ENCODE data around the gene TAL2.
"Not testable (repeated sequence)": the region's sequence is repeated elsewhere in the genome, so short reads cannot be mapped to it uniquely, and the experiment has no call there.

TAL2 gene

GRCh38 chr9:105693435-105694189 is 31.4 kb downstream of the TAL2 start:
- Histone ChIP-seq H3K36me3 (ENCODE audit: insufficient read depth, low read length) (no peaks in the 10 kb centered on the region), H3K4me1 (ENCODE audit: control insufficient read depth, insufficient read depth, low read length, unreplicated experiment) (peaks cover 16% of the 10 kb centered on the region), H3K79me2 (ENCODE audit: control insufficient read depth, insufficient read depth, low read length, unreplicated experiment) (peaks cover 7% of the 10 kb centered on the region), H3K27ac (ENCODE audit: low read depth, low read length) (no peak overlapping the region), H2AFZ (ENCODE audit: low read length, unreplicated experiment) (peak overlapping the region; percentile 73), H3K27me3 (ENCODE audit: insufficient read depth, low read length) (peaks cover 16% of the 10 kb centered on the region), H3K4me3 (ENCODE audit: low read depth, low read length) (peak overlapping the region; percentile 87)

GRCh38 chr9:105694190-105694847 is 32.1 kb downstream of the TAL2 start, which contains the start of gene TMEM38B:
Gene TMEM38B (plus strand): TSS chr9:105694541. CDS start chr9:105694661, 120 bp downstream.
- Histone ChIP-seq H2AFZ (ENCODE audit: low read length, unreplicated experiment) (peak within 1 kb of the TSS; percentile 89), H3K4me1 (ENCODE audit: control insufficient read depth, insufficient read depth, low read length, unreplicated experiment) (peaks cover 17% of the 10 kb centered on the region), H3K79me2 (ENCODE audit: control insufficient read depth, insufficient read depth, low read length, unreplicated experiment) (peaks cover 10% of the 10 kb centered on the region), H3K4me3 (ENCODE audit: low read depth, low read length) (peak within 1 kb of the TSS; percentile 87), H3K27ac (ENCODE audit: low read depth, low read length) (peak within 1 kb of the TSS; percentile 30; the same call in 1 of the 2 replicates), H3K36me3 (ENCODE audit: insufficient read depth, low read length) (no peaks in the 10 kb centered on the region), H3K27me3 (ENCODE audit: insufficient read depth, low read length) (peaks cover 16% of the 10 kb centered on the region)

DNA sequence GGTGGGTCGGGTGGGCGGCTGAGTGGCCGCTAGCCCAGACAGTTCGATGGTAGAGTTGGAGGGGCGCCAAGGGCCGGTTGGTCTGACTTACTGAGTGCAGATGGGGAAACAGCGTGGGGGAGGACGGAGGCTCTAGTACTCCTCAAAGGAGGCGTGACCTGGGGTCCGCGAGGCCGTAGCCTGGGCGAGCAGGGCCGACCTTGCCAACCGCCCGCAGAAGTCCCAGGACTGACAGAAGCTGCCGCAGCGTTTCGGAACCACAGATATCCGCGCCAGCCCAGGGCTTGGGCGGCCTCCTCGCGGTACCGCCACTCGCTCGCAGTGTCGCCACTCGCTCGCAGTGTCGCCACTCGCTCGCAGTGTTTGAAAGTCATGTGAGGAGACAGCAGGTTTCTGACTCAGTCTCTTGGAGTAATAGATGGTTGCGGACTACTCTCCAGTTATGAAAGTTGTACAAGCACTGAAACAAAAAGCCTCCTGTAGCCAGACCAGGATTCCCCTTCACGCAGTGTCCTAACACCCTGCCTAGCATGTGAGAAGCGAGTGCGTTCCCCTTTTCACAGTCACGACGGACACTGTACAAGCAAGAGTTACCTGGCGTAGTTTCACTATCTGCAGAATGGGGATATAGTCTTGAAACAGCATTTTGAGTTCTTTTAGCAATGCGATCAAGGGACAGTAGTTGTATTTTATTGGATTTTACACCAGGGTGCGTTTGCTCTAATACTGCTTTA is 32.8 kb downstream of the TAL2 start:
- peak overlapping the region; percentile 30; the same call in 1 of the 2 replicates for H3K27ac ChIP-seq (ENCODE audit: low read depth, low read length)
- H3K27me3 ChIP-seq (ENCODE audit: insufficient read depth, low read length) = peaks cover 12% of the 10 kb centered on the region
- peak overlapping the region; percentile 89 for H2AFZ ChIP-seq (ENCODE audit: low read length, unreplicated experiment)

DNA sequence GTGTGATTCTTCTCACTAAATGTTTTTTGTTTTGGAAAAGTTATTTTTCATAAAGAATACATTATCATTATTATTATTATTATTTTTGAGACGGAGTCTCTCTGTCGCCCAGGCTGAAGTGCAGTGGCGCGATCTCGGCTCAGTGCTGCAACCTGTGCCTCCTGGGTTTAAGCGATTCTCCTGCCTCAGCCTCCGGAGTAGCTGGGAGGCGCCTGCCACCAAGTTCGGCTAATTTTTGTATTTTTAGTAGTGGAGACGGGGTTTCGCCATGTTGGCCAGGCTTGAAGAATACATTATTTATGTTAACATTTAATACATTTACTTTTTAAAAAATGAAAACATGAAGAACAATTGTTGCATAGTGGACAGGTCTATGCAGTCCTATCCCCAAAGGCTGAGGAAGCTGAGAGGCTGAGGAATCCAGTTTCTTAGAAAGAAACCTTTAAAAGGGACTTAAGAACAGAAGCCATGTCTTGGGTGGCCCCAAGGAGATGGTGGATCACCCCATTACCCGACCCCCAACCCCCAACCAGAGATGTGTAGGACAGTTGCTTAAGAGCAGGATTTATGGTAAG is 34.0 kb downstream of the TAL2 start:
- Histone ChIP-seq H3K79me2 (ENCODE audit: control insufficient read depth, insufficient read depth, low read length, unreplicated experiment) (peaks cover 23% of the 10 kb centered on the region), H3K36me3 (ENCODE audit: insufficient read depth, low read length) (no peaks in the 10 kb centered on the region), H3K27me3 (ENCODE audit: insufficient read depth, low read length) (peaks cover 9% of the 10 kb centered on the region), H3K4me3 (ENCODE audit: low read depth, low read length) (no peak overlapping the region), H3K27ac (ENCODE audit: low read depth, low read length) (no peak overlapping the region), H3K4me1 (ENCODE audit: control insufficient read depth, insufficient read depth, low read length, unreplicated experiment) (peaks cover 20% of the 10 kb centered on the region), H2AFZ (ENCODE audit: low read length, unreplicated experiment) (no peak overlapping the region)

More for the DNA sequence above, 32.8 kb downstream of the TAL2 start:
- Histone ChIP-seq H3K4me3 (ENCODE audit: low read depth, low read length) (peak overlapping the region; percentile 87), H3K4me1 (ENCODE audit: control insufficient read depth, insufficient read depth, low read length, unreplicated experiment) (peaks cover 20% of the 10 kb centered on the region), H3K79me2 (ENCODE audit: control insufficient read depth, insufficient read depth, low read length, unreplicated experiment) (peaks cover 17% of the 10 kb centered on the region), H3K36me3 (ENCODE audit: insufficient read depth, low read length) (no peaks in the 10 kb centered on the region)

GRCh38 chr9:105697871-105698270 is 35.6 kb downstream of the TAL2 start:
- Histone ChIP-seq H3K27ac (ENCODE audit: low read depth, low read length) (no peak overlapping the region), H3K36me3 (ENCODE audit: insufficient read depth, low read length) (no peaks in the 10 kb centered on the region), H3K27me3 (ENCODE audit: insufficient read depth, low read length) (peaks cover 9% of the 10 kb centered on the region), H2AFZ (ENCODE audit: low read length, unreplicated experiment) (no peak overlapping the region), H3K4me3 (ENCODE audit: low read depth, low read length) (peak overlapping the region; percentile 2; the same call in 1 of the 2 replicates), H3K4me1 (ENCODE audit: control insufficient read depth, insufficient read depth, low read length, unreplicated experiment) (peaks cover 20% of the 10 kb centered on the region), H3K79me2 (ENCODE audit: control insufficient read depth, insufficient read depth, low read length, unreplicated experiment) (peaks cover 23% of the 10 kb centered on the region)

GRCh38 chr9:105698348-105698870 is 36.2 kb downstream of the TAL2 start:
- H3K27me3 ChIP-seq (ENCODE audit: insufficient read depth, low read length) = peaks cover 3% of the 10 kb centered on the region; the same call in 1 of the 2 replicates
- peak overlapping the region; percentile 2; the same call in 1 of the 2 replicates for H3K4me3 ChIP-seq (ENCODE audit: low read depth, low read length)
- H3K27ac ChIP-seq (ENCODE audit: low read depth, low read length) = no peak overlapping the region
- no peak overlapping the region for H2AFZ ChIP-seq (ENCODE audit: low read length, unreplicated experiment)
- H3K36me3 ChIP-seq (ENCODE audit: insufficient read depth, low read length) = no peaks in the 10 kb centered on the region
- H3K79me2 ChIP-seq (ENCODE audit: control insufficient read depth, insufficient read depth, low read length, unreplicated experiment) = peaks cover 23% of the 10 kb centered on the region
- peaks cover 19% of the 10 kb centered on the region for H3K4me1 ChIP-seq (ENCODE audit: control insufficient read depth, insufficient read depth, low read length, unreplicated experiment)

GRCh38 chr9:105700668-105701067 is 38.4 kb downstream of the TAL2 start:
- Histone ChIP-seq H3K79me2 (ENCODE audit: control insufficient read depth, insufficient read depth, low read length, unreplicated experiment) (peaks cover 23% of the 10 kb centered on the region), H3K27me3 (ENCODE audit: insufficient read depth, low read length) (no peaks in the 10 kb centered on the region), H2AFZ (ENCODE audit: low read length, unreplicated experiment) (no peak overlapping the region), H3K27ac (ENCODE audit: low read depth, low read length) (no peak overlapping the region), H3K4me3 (ENCODE audit: low read depth, low read length) (no peak overlapping the region), H3K36me3 (ENCODE audit: insufficient read depth, low read length) (no peaks in the 10 kb centered on the region), H3K4me1 (ENCODE audit: control insufficient read depth, insufficient read depth, low read length, unreplicated experiment) (peaks cover 14% of the 10 kb centered on the region)

DNA sequence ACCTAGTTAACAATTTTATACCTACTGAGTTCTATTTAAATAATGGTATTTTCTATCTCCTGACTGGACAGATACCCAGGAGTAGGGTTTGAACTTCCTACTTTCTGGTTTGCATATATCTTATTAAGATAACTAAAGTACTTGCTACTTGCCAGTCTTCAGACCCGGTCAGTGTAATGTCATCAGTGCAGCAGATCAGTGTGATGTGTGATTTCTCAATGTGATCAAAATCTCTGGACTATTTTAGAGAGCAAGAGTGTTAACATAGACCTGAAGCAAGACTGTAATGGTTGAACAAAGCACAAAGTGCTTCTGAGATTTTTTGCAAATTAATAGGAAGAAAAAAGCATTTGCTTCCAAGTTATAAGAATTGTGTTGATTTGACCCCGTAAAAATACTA is 38.9 kb downstream of the TAL2 start:
- no peak overlapping the region for H3K4me3 ChIP-seq (ENCODE audit: low read depth, low read length)
- H3K79me2 ChIP-seq (ENCODE audit: control insufficient read depth, insufficient read depth, low read length, unreplicated experiment) = peaks cover 23% of the 10 kb centered on the region
- H3K27ac ChIP-seq (ENCODE audit: low read depth, low read length) = no peak overlapping the region
- peaks cover 14% of the 10 kb centered on the region for H3K4me1 ChIP-seq (ENCODE audit: control insufficient read depth, insufficient read depth, low read length, unreplicated experiment)
- no peaks in the 10 kb centered on the region for H3K27me3 ChIP-seq (ENCODE audit: insufficient read depth, low read length)
- H3K36me3 ChIP-seq (ENCODE audit: insufficient read depth, low read length) = no peaks in the 10 kb centered on the region
- no peak overlapping the region for H2AFZ ChIP-seq (ENCODE audit: low read length, unreplicated experiment)

GRCh38 chr9:105702207-105702606 is 40.0 kb downstream of the TAL2 start:
- peaks cover 17% of the 10 kb centered on the region for H3K79me2 ChIP-seq (ENCODE audit: control insufficient read depth, insufficient read depth, low read length, unreplicated experiment)
- no peaks in the 10 kb centered on the region for H3K27me3 ChIP-seq (ENCODE audit: insufficient read depth, low read length)
- H2AFZ ChIP-seq (ENCODE audit: low read length, unreplicated experiment) = no peak overlapping the region
- H3K27ac ChIP-seq (ENCODE audit: low read depth, low read length) = no peak overlapping the region
- peaks cover 14% of the 10 kb centered on the region for H3K4me1 ChIP-seq (ENCODE audit: control insufficient read depth, insufficient read depth, low read length, unreplicated experiment)
- no peak overlapping the region for H3K4me3 ChIP-seq (ENCODE audit: low read depth, low read length)
- no peaks in the 10 kb centered on the region for H3K36me3 ChIP-seq (ENCODE audit: insufficient read depth, low read length)

GRCh38 chr9:105703638-105704037 is 41.4 kb downstream of the TAL2 start:
- H3K79me2 ChIP-seq (ENCODE audit: control insufficient read depth, insufficient read depth, low read length, unreplicated experiment) = peaks cover 16% of the 10 kb centered on the region
- H3K4me3 ChIP-seq (ENCODE audit: low read depth, low read length); H3K27me3 ChIP-seq (ENCODE audit: insufficient read depth, low read length); H2AFZ ChIP-seq (ENCODE audit: low read length, unreplicated experiment); H3K36me3 ChIP-seq (ENCODE audit: insufficient read depth, low read length); H3K4me1 ChIP-seq (ENCODE audit: control insufficient read depth, insufficient read depth, low read length, unreplicated experiment); H3K27ac ChIP-seq (ENCODE audit: low read depth, low read length): not testable (repeated sequence)

Measured in ACC112 (cell line).